Kidney glomerular epithelial cell (primary cell): Measurements from ENCODE around the gene PLCB4.

ENCODE experiments used
- DNase-seq: peaks from one replicate; lab custom pipeline; 2025; lab: John Stamatoyannopoulos, UW

The PLCB4 gene

DNA sequence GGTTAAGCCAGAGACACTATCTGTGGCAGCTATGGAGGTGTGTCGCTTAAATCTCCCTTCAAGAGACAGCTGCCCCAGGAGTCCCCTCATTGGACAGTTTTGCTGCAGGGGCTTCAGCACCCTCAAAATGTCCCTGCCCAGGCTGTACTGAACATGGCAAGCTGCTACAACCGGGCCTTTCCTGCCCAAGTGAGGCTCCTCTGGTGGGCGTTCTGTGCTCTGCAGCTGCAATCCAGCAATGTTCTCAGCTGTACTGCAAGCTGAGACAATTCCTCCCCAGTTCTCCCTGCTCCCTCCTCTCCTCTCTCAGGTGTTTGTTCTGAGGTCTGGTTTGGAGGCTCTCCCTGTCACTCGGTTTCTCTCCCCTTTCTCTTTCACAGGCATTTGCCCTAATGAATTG lies 254.7 kb downstream of the PLCB4 start:
- DNase-seq = no peak

DNA sequence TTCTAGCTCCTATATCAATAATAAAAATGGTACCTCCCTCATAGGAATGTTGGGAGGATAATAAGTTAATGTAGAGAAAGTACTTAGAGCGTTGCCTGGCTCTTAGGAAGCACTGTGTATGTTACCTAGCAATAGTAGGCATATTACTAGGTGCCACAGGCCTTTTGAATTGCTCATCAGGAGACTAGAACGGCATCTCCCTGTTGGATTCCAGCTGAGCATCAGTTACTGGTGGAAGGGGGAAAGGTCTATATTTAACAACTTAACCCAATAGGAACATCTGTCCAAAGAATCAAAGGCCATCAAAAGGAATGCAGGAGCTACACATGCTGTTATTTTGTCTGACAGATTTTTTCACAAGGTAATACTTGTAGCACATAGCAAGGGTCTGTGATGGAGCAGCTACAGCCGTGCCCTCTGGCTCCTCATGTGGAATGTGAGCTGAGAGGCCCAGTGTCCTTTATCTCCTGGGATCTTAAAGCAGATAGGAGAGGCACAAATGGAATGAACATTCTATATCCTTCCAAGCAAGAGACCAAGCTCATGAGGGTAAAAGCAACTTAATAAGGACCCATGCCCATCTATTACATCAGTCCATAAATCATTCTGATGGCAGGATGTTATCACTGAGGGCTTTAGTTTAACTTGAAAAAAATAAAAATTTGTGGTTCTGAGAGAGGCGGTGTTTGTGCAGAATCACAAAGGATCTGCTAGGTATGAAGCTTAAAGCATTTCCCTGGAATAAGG lies 260.6 kb downstream of the PLCB4 start:
- no peak for DNase-seq

DNA sequence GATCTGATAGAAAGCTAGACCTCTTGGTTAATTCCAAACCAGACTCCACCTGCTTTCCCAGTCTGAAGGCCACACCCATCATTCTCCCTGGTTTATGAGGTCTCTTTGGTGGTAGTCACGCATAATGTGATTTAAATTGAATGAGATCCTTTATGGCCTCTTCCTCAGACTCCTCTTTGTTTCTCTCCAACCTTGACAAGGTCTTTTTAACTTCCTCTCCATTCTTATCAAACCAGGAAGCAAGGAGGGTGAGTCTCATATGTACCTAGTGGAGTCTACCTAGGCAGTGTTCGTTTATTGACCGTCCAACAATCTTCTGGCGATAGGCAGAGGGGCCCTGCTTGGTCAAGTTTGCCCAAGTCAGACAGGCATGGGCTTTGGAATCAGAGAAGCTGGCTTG lies 261.3 kb downstream of the PLCB4 start:
- DNase-seq = no peak

DNA sequence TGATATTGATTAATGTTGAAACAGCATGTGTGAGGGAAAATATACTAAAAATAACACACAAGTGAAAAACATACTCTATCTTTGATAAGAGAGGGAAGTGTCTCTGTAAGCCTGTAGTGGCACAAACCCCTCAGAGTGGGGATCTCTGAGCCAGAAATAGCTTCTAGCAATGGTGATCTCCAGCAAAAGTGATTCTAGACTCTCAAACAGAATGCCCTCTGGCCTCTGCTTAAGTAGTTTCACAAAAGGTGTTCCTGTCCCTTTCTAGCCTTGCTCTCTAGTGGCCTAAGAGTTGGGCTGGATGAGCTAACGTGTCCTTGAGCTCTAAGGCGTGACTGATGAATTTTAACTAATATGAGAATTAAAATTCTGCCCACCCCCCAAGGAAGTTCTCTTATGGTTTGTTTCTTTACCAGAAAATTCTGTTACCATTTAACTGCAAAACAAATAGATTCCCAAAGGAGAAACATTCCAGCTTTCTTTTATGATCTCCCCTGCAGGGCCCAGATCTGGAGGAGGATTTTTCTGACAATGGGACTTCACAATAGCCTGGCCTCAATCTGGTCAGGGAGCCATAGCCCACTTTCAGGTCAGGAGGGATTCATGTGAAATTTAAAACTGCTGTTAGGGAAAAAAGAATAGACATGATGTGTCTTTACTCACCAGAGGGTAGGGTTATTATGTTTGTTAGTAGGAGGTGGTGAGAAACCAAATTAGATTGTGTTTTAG lies 263.0 kb downstream of the PLCB4 start:
- DNase-seq = peak; percentile 51

DNA sequence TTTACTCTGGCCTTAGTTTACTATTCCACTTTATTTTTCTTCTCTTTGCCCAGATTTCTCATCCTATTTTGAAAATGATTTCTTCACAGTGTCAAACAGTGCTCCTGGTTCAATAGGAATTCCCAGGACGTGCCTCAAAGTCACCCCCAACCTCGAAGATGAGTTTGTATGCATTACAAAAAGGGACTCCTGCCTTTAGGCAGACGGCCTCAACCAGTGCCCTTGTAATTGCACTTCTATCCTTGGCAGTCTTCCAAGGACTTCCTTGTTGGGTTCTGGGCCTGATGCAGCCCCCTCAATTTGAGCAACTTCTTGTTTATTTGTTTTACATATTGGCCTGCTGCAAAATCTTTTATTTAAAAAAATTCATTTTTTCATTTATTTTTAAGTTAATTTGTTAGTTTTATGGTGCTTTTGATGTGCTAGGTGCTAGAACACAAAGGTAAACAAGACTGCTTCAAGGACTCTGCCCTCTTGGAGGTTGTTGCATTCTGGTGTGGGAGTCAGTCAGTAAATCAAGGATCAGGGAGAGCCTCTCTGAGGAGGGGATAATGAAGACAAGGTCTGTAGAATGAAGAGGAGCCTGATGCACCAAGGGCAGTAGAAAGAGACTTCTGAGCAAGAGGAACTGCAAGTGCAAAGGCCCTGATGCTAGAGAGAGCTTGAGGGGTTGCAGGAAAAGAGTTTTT lies 264.0 kb downstream of the PLCB4 start:
- DNase-seq = no peak

DNA sequence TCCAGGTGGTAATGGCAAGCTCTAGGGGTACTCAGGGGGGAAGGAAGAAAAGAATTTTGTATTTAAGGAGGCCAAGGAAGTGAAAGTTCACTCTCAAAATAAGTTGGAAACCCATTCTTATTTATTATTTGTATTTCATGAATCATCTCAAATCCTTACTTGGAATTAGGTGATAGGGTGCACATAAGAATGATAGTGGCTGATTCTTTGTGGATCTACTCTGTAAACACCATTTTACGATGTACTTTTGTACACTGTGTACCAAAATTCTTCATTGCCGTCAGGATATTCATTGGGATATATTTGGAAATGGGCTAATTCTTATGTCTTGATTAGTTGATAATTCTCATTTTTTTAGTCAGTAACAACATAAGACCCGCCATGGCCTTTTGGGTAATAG lies 266.0 kb downstream of the PLCB4 start:
- DNase-seq = no peak

DNA sequence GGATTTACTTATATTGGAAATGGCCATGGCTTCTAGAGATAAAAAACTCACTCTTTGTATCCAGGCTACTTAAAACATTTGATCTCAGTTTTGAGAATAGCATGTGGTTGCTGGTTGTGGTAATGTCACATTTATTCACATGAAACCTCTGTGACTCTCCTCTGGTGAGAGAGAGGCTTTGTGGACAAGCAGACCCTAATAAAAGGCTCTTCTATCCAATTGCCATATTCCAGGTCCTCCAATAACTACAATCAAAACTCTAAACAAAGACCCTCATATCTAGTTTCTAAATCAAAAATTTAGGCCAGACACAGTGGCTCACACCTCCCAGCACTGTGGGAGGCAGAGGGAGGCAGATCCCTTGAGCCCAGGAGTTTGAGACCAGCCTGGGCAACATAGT lies 269.2 kb downstream of the PLCB4 start:
- no peak for DNase-seq

DNA sequence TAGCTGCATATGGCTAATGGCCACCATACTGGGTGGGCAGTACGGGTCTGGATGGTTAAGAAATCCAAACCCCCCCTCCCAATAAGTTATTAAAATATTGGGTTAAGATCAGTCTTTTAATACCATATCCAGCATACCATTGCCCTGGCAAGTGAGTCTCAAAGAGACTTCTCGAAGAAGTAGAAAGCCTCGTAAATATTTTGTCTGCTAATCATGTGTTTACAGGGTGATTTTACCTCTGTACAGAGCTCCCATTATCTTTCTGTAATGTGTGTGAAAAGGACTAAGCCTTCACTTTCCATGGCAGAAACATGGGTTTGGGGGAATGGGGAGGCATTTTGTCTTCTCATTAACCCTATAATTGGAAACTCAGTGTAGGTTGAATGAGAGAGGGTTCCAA lies 270.8 kb downstream of the PLCB4 start:
- no peak for DNase-seq

DNA sequence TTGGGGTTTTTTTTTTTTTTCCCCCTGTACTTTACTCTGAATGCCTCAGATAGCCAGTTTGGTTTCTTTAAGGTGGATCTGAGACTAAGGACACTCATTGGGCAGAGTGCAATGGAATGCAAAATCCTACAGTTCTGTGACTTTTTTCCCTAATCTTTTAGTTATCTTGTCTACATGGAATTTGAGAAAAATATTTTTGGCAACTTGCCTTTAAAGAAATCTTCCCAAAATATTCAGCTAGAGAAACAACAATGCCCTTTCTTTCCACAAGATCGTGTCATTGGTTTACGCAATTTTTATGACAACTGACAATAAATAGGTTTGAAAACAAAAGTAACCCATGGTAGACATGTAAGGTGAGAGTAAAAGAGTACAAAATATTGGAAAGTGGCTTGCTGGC lies 273.8 kb downstream of the PLCB4 start:
- DNase-seq = no peak

DNA sequence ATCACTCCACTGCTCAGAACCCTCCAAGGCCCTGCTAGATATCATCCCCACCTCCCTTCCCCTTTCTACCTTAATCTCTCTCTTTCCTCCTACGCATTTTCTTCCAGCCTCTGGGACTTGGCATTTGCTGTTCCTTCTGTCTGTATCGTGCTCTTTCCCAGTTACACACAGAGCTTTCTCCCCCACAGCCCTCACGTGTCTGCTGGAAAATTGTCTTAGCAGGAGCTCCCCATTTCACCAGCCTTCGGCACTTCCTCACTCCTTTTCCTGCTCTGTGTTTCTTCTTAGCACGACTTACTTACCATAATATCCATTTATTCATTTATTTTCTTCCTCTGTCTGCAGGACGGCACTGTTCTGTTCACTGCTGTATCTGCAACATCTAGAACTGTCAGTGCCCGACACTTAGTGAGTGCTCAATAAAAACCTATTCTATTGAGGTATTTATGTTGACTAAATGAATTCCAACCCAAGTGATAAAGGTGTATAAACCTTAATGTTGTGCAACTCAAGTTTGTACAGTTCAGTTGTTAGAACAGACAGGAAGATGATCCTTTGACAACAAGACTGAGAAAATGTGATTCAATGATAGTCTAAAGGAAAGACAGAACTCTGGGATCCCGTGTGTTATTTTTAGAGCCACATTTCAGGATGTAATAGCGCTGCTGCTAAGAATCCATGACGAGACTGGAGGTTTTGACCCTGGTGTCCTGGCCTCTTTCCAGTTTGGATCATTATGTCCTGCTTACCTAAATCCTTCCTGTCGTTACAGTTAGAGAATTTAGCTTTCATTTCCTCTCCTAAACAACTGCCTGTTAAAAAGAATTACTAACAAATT lies 275.4 kb downstream of the PLCB4 start:
- peak; percentile 56 for DNase-seq

DNA sequence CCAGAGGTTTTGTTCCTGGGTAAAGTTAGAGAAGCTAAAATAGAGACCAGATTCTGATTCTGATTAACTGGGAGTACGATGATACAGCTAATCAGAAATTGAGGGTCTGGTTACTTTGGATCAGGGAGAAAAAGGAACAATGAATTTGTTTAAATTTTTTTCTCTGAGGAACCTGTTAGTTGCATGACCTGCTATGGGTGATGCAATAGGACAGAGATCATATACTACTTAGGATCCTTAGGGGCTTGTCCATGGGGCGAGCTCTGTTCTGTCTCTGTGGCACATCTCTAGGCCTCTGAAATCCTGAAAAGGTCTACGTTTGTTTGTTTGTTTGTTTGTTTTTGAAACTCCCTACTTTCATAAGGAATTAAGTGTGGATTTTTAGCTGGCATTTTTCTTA lies 279.4 kb downstream of the PLCB4 start:
- DNase-seq = no peak

DNA sequence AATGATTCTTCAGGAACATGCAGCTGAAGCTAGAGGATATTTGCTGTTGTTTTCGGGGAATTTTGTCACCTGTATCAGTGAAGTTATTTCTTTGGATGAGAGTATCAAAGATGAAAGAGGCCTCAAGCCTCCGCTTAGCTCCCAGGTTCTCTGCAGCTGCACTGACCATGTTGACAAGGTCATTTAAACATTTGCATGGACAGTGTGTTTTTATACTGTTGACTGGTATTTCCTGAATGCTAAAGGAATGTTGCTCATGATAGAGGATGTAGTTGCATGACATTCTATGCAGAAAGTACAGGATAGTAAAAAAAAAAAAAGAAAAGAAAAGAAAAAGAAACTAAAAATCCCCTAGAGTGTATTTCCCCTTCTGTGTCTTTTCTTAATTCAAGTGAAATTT lies 279.9 kb downstream of the PLCB4 start:
- DNase-seq = no peak

DNA sequence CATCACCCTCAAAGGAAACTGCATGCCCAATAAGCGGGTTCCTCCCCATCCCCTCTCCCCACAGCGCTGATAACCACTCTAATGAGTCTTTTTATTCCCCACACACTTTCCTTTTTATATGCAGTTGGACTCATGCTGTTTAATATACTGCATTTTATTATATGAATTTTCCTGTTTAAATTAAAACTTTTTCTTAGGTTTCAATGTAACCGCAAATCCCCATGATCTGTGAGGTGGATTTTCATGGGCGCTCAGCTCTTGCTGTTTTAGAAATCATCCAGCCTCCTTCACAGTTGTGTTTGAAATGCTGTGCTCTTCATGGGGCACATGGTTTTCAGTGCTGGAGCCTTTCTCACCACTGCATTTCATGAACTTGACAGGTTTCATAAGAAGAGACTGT lies 280.4 kb downstream of the PLCB4 start:
- DNase-seq = no peak

DNA sequence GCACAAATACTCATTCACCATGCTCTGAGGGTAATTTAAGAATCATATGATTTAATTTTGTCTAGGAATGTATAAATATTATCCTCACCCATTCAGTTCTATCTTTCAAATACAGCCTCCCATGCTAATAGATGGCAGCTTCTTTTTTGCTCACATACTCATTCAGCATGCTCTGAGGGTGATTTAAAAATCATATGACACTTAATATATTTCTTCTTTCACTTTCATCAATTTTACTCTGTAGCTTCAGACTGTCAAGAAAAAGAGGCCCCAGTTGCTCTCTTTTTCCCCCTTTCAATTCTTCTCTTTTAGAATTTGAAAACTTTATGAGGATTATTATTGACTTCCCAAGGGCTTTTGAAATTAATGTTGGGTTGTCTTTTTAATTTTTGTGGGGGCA lies 283.9 kb downstream of the PLCB4 start:
- no peak for DNase-seq

DNA sequence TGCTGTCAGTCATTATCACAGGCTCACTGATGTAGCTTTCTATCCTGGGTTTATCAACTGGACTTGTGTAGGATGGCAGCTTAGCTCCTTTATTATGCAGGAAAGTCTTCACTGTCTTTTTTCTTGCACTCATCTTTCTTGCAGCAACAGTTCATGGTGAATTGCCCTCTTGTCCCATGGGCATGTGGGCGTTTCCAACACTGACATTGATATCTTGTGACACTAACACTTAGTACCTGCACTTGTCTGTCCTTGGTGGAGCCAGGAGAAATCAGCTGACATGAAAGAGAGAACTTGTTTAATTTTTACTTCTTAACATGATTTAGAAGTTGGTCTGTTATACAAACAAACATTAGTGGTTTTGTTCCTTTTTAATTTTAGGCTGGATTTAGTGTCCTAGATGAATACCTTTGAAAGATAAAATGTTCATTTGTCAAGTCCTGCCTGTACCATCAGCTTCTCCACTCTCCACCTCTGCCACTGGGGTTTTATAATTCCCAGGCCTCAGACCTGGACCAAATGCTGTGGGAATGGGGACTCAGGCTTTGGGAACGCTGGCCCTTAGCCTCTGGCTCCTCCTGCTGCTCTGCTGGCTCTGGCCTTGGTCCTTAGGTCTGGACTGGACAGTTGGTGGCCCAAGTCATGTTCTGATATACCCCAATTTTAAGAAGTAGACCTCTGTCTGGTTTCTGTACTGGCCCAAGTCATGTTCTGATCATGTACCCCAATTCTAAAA lies 284.5 kb downstream of the PLCB4 start:
- no peak for DNase-seq

DNA sequence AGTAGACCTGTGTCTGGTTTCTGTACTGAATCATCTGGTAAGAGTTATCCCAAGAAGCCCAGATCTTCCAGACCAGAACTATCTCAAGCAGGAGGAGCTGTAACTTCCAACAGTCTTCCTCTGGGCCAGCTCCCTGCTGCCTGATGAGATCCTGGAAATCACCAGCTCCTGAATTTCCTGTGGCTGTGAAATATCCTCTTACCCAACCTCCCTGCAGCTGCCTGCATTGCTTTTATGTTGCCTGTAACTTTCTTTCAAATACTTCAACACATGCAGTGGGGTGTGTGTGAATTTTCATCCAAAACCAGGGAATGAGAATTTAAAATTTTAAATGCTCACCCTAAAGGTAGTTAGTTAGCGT lies 285.0 kb downstream of the PLCB4 start:
- DNase-seq = no peak

DNA sequence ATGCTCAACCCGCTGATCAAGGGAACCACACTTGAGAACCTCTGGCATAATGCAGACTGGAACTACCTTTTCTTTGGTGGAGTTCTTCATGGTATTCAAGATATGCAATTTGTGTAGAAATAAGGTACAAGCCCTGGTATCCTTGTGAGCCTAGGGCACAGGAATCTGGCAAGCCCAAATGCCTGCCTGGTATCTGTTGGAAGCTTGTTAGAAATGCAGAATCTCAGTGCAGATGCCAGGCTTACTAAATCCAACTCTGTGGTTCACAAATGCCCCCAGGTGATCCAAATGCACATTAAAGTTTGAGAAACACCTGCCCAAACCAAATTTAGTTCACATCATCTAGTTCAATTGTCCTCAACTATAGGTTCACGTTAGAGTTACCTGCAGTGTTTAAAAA lies 285.7 kb downstream of the PLCB4 start:
- no peak for DNase-seq

DNA sequence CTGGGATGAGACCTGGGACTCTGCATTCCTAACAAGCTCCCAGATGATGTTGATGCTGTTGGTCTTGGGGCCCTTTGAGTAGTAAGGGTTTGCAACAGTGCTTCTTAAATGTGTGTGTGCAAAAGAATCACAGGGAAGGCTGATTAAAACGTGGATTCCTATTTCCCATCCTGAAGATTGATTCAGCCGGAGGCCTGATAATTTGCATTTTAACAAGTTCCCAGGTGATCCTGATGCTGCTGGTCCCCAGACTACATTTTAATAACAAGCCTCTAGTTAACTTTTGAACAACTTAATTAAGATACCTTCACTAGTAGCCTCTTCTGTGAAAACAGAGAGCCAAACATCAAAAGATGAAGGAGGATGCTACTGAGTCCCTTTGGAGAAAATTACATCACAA lies 289.1 kb downstream of the PLCB4 start:
- DNase-seq = no peak

DNA sequence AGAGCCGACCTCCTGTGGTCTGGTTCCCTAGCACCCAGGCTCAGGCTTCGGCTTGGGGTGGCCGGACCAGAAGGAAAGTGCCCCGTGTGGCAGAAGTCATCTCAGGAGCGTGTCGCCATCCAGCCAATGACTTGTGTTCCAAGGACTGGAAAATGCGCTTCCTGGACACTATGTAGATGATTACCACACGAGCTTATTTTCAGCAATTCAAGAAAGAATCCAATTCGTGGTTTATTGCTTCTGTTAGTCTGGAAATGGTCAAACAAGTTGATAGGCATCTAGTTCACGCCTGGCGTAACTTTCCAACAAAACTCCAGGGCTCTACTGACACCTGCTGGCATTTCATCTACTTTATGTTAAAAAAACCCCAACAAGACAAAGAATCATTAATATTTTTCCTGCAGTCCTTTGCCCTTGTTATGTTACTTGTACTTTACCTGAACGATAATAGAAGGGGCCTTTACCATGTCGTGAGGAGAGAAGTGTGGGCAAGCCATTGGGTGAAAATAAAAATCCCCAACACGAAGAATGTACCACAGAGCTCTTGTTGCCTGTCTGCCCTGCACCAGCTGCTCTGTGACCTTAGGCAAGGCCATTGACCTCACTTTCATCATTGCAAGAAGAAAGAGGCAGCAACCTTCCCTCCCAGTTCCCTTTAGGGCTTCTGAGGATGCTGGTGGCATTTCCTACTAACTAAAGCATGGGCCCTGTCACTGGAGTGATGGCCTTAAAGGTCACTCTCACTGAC lies 290.8 kb downstream of the PLCB4 start:
- DNase-seq = peak; percentile 44

DNA sequence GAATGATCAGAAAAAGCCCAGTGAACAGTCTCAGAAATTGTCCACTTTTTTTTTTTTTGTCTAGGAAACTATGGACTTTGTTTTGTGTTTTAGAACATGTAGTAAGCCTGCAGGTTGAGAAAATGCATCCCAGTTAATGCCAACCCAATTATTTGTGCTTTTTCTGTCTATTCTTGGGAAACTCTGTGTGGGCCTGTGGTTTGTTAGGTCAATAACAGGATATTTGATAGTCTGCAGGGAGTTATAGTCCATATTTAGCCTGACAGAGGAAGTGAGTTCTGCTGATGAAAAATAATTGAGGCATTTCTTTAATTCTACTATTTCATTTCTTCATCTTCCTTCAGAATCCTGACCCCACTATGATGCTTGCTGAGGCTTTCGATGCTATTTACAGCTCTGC lies 291.5 kb downstream of the PLCB4 start:
- no peak for DNase-seq

DNA sequence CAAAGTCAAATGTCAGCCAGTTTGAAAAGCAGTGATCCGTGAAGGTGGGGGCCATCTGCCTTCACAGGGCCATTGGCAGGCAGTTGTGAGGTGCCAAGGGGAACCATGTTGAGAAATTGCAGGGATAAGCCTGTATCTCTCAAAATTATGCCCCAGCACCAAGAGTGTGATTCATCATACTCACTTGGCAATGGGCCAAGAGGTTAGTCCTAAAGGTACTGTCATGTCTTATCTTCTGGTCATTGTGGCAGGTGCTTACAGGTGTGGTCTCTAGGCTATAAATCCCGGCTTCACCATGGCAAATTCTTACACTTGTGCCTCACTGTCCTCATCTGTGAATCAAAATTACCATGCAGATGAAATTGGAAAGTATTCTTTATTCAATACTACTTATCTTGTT lies 294.8 kb downstream of the PLCB4 start:
- DNase-seq = no peak
